Mesenchymal stem cell (in vitro differentiated cells and primary cell): Measurements from ENCODE around the gene CRB2.
A peak's percentile ranks its signal among the peaks of the same experiment; 100 is the strongest.

Source experiments
- DNase-seq: peaks from one replicate; pipeline ENCODE4 v3.0.0-alpha.2; 2013
- H2AFZ ChIP-seq: one replicate; pipeline ENCODE4 v1.6.1; 2013; ENCODE audit warnings: low read depth, mild to moderate bottlenecking, control low read depth, inconsistent platforms, low read length, moderate library complexity
- H2AK5ac ChIP-seq: 2 replicates; pipeline ENCODE4 v1.6.1; 2013; ENCODE audit warnings: low read length, moderate library complexity, mild to moderate bottlenecking, inconsistent platforms; ENCODE audit not compliant: severe bottlenecking
- H2BK120ac ChIP-seq: one replicate; pipeline ENCODE4 v1.6.1; 2013; ENCODE audit warnings: low read depth, mild to moderate bottlenecking, inconsistent platforms, low read length, moderate library complexity
- H2BK12ac ChIP-seq, 2 experiments: one replicate each; pipeline ENCODE4 v1.6.1; 2013; ENCODE audit warnings: inconsistent platforms in 2 of 2, low read length in 2 of 2, mild to moderate bottlenecking in 2 of 2, moderate library complexity in 2 of 2, control low read depth in 1 of 2
- H2BK15ac ChIP-seq: one replicate; pipeline ENCODE4 v1.6.1; 2013; ENCODE audit warnings: mild to moderate bottlenecking, low read depth, inconsistent platforms; ENCODE audit not compliant: poor library complexity, severe bottlenecking
- H2BK5ac ChIP-seq: 2 replicates; pipeline ENCODE4 v1.6.1; 2013; ENCODE audit warnings: low read depth, mild to moderate bottlenecking, low read length, control low read depth, inconsistent platforms; ENCODE audit not compliant: poor library complexity, severe bottlenecking
- H3K14ac ChIP-seq, 2 experiments: one replicate each; pipeline ENCODE4 v1.6.1; 2013; ENCODE audit warnings: inconsistent platforms in 2 of 2, low read length in 2 of 2, control low read depth in 1 of 2, mild to moderate bottlenecking in 1 of 2, moderate library complexity in 1 of 2
- H3K18ac ChIP-seq, 2 experiments: one replicate each; pipeline ENCODE4 v1.6.1; 2013; ENCODE audit warnings: inconsistent platforms in 2 of 2, low read length in 2 of 2, control low read depth in 1 of 2, low read depth in 1 of 2, mild to moderate bottlenecking in 1 of 2
- H3K23ac ChIP-seq, 2 experiments: one replicate each; pipeline ENCODE4 v1.6.1; 2013; ENCODE audit warnings: inconsistent platforms in 2 of 2, low read length in 2 of 2, mild to moderate bottlenecking in 2 of 2, moderate library complexity in 2 of 2, control low read depth in 1 of 2
- H3K27ac ChIP-seq: 2 replicates; pipeline ENCODE4 v1.5.1; 2013; ENCODE audit warnings: mild to moderate bottlenecking, moderate library complexity, low read length, control low read depth, inconsistent platforms; ENCODE audit not compliant: poor library complexity, severe bottlenecking
- H3K27me3 ChIP-seq, 2 experiments: 2 replicates each; pipeline versions ENCODE4 v1.6.1 to v1.7.0; 2013; ENCODE audit warnings: low read length in 2 of 2, mild to moderate bottlenecking in 2 of 2, moderate library complexity in 2 of 2, control low read depth in 1 of 2, inconsistent platforms in 1 of 2; ENCODE audit not compliant: control insufficient read depth in 1 of 2, insufficient read depth in 1 of 2
- H3K36me3 ChIP-seq, 2 experiments: 2 replicates each; pipeline versions ENCODE4 v1.6.1 to v1.7.0; 2013; ENCODE audit warnings: low read length in 2 of 2, control low read depth in 1 of 2, inconsistent platforms in 1 of 2, low read depth in 1 of 2, mild to moderate bottlenecking in 1 of 2; ENCODE audit not compliant: insufficient read depth in 2 of 2, control insufficient read depth in 1 of 2
- H3K4ac ChIP-seq, 2 experiments: one replicate each; pipeline ENCODE4 v1.6.1; 2013; ENCODE audit warnings: inconsistent platforms in 2 of 2, low read length in 2 of 2, mild to moderate bottlenecking in 2 of 2, moderate library complexity in 2 of 2, control low read depth in 1 of 2, low read depth in 1 of 2
- H3K4me1 ChIP-seq: 2 replicates; pipeline ENCODE4 v1.6.1; 2013; ENCODE audit warnings: low read depth, low read length, control low read depth; ENCODE audit not compliant: control insufficient read depth, insufficient read depth
- H3K4me2 ChIP-seq: 2 replicates; pipeline ENCODE4 v1.6.1; 2013; ENCODE audit warnings: low read length, mild to moderate bottlenecking, inconsistent platforms; ENCODE audit not compliant: poor library complexity, severe bottlenecking
- H3K4me3 ChIP-seq, 2 experiments: 2 replicates each; pipeline versions ENCODE4 v1.5.1 to v1.7.0; 2013; ENCODE audit warnings: low read length in 2 of 2, mild to moderate bottlenecking in 2 of 2, control low read depth in 1 of 2, low read depth in 1 of 2; ENCODE audit not compliant: insufficient read depth in 1 of 2
- H3K79me1 ChIP-seq: replicated peaks from 2 replicates; pipeline ENCODE4 v1.6.1; 2013; ENCODE audit warnings: mild to moderate bottlenecking, control low read depth, low read length, inconsistent platforms; ENCODE audit not compliant: poor library complexity, severe bottlenecking
- H3K9ac ChIP-seq: 2 replicates; pipeline ENCODE4 v1.7.0; 2013; ENCODE audit warnings: mild to moderate bottlenecking, low read length, moderate library complexity
- H3K9me3 ChIP-seq: 2 replicates; pipeline ENCODE4 v1.7.0; 2013; ENCODE audit warnings: mild to moderate bottlenecking, low read length; ENCODE audit not compliant: control insufficient read depth
- H4K8ac ChIP-seq: one replicate; pipeline ENCODE4 v1.6.1; 2013; ENCODE audit warnings: inconsistent platforms, mild to moderate bottlenecking, low read length, moderate library complexity
- H4K91ac ChIP-seq: one replicate; pipeline ENCODE4 v1.6.1; 2013; ENCODE audit warnings: mild to moderate bottlenecking, low read length, inconsistent platforms
- WGBS: methylation state at CpG from one replicate; pipeline ENCODE4 v1.1.7; 2013; ENCODE audit warnings: mixed read lengths; 5-methylcytosine and 5-hydroxymethylcytosine counted together

CRB2 gene

GRCh38 chr9:123358181-123358905 is 2.3 kb downstream of the CRB2 start:
- no peak overlapping the region for H3K4me3 ChIP-seq
- H3K36me3 ChIP-seq: no peaks in the 10 kb centered on the region
- no peak overlapping the region for H2BK120ac ChIP-seq
- WGBS: 51% methylated on average over 10 of the region's 10 CpGs
- no peak overlapping the region for H2AK5ac ChIP-seq
- DNase-seq: no peak
- H3K23ac ChIP-seq: no peak overlapping the region
- peak overlapping the region in 1 of 2 experiments; percentile 18 for H2BK12ac ChIP-seq
- H3K27ac ChIP-seq: no peak overlapping the region
- H2BK5ac ChIP-seq: no peak overlapping the region
- no peak overlapping the region for H3K4me2 ChIP-seq
- H2AFZ ChIP-seq: no peak overlapping the region
- no peak overlapping the region for H4K8ac ChIP-seq
- H2BK15ac ChIP-seq: no peak overlapping the region
- H3K18ac ChIP-seq: no peak overlapping the region
- H3K14ac ChIP-seq: no peak overlapping the region
- H3K9me3 ChIP-seq: no peaks in the 10 kb centered on the region
- peaks cover 53% of the 10 kb centered on the region for H3K4me1 ChIP-seq
- H3K27me3 ChIP-seq: peaks cover 34 to 51% of the 10 kb centered on the region in 2 experiments
- H3K9ac ChIP-seq: no peak overlapping the region
- H4K91ac ChIP-seq: no peak overlapping the region
- no peak overlapping the region for H3K4ac ChIP-seq
- H3K79me1 ChIP-seq: no peaks in the 10 kb centered on the region

DNA sequence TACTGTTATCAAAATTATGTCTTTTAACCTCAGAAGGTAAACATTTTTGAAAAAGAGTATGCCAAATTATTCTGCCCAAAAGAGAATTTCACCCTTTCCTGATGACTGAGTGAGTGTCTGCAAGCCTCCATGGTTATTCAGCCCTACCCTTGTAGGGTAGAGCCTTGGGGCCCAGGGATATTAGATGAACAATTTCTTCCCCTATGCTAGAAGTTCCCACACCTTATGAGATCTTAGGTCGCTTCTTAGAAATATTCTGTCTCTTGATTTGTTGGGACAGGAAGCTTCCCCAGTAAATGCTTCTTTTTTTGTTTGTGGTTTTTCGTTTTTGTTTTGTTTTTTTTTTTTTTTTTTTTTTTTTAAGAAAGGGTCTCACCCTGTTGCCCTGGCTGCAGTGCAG is 3.1 kb downstream of the CRB2 start:
- Histone ChIP-seq H3K9ac (no peak overlapping the region), H2AFZ (no peak overlapping the region), H4K8ac (no peak overlapping the region), H3K27me3 (peaks cover 29 to 46% of the 10 kb centered on the region in 2 experiments), H2AK5ac (no peak overlapping the region), H3K4me2 (no peak overlapping the region), H2BK12ac (no peak overlapping the region), H3K14ac (no peak overlapping the region), H3K4ac (no peak overlapping the region), H3K4me1 (peaks cover 55% of the 10 kb centered on the region), H3K4me3 (no peak overlapping the region), H3K9me3 (no peaks in the 10 kb centered on the region), H2BK15ac (no peak overlapping the region), H3K23ac (no peak overlapping the region), H2BK120ac (no peak overlapping the region), H4K91ac (no peak overlapping the region), H3K18ac (no peak overlapping the region), H2BK5ac (no peak overlapping the region), H3K79me1 (no peaks in the 10 kb centered on the region), H3K36me3 (no peaks in the 10 kb centered on the region), H3K27ac (no peak overlapping the region)
- 51% methylated on average over 2 of the region's 2 CpGs for WGBS
- DNase-seq: no peak

GRCh38 chr9:123359546-123359945 is 3.5 kb downstream of the CRB2 start:
- Histone ChIP-seq H3K4me1 (peaks cover 57% of the 10 kb centered on the region), H3K4me2 (no peak overlapping the region), H3K9me3 (no peaks in the 10 kb centered on the region), H2BK15ac (no peak overlapping the region), H3K36me3 (no peaks in the 10 kb centered on the region), H4K91ac (no peak overlapping the region), H3K18ac (no peak overlapping the region), H2AFZ (no peak overlapping the region), H3K23ac (no peak overlapping the region), H3K9ac (no peak overlapping the region), H3K27me3 (peaks cover 26 to 41% of the 10 kb centered on the region in 2 experiments), H2BK12ac (peak overlapping the region in 1 of 2 experiments; percentile 38), H3K79me1 (no peaks in the 10 kb centered on the region), H3K4me3 (no peak overlapping the region), H2AK5ac (no peak overlapping the region), H3K27ac (no peak overlapping the region), H3K4ac (no peak overlapping the region), H2BK120ac (peak overlapping the region; percentile 37), H3K14ac (no peak overlapping the region), H4K8ac (no peak overlapping the region), H2BK5ac (no peak overlapping the region)
- 48% methylated on average over 3 of the region's 3 CpGs for WGBS
- DNase-seq: no peak

GRCh38 chr9:123360161-123361085 is 4.4 kb downstream of the CRB2 start:
- Histone ChIP-seq H2BK120ac (no peak overlapping the region), H3K4me1 (peaks cover 57% of the 10 kb centered on the region), H3K27me3 (peaks cover 17 to 33% of the 10 kb centered on the region in 2 experiments), H2BK12ac (peak overlapping the region in 1 of 2 experiments; percentile 64), H4K8ac (peak overlapping the region; percentile 16), H3K14ac (no peak overlapping the region), H3K4ac (peak overlapping the region; percentile 46 to 66), H3K9me3 (no peaks in the 10 kb centered on the region), H2BK15ac (no peak overlapping the region), H3K36me3 (no peaks in the 10 kb centered on the region), H3K79me1 (no peaks in the 10 kb centered on the region), H2AFZ (no peak overlapping the region), H3K4me2 (no peak overlapping the region), H3K23ac (no peak overlapping the region), H2AK5ac (no peak overlapping the region), H3K18ac (peak overlapping the region; percentile 34 to 58), H4K91ac (peak overlapping the region; percentile 41), H3K27ac (no peak overlapping the region), H2BK5ac (no peak overlapping the region), H3K4me3 (no peak overlapping the region), H3K9ac (no peak overlapping the region)
- WGBS: 16% methylated on average over 21 of the region's 22 CpGs
- DNase-seq: peak; percentile 76
